RPMI7951 (cell line): Measurements from ENCODE around the gene KISS1. TPM values are rescaled to one million over a fixed set of nuclear protein-coding genes. Genes with fewer than 3 reads are reported as not detected.

Experiments
- DNase-seq: peaks from one replicate; pipeline ENCODE4 v3.0.0-alpha.2; 2012; ENCODE audit warnings: low read depth
- total RNA-seq: library from RNA; depleted of rRNA; stranded (reverse); fragments of >200 nt; shearing (Covaris generic); gene quantifications from 2 replicates; pipeline ENCODE4 v1.2.3, GENCODE V29; 2014

The KISS1 gene
- total RNA-seq, 1 experiment from 2014 or later, result 7.0 TPM

- no peak for DNase-seq
These were observed 22.3 kb upstream of the KISS1 start for GRCh38 chr1:204218552-204218951.

GRCh38 chr1:204217648-204218000, 21.3 kb upstream of the KISS1 start:
- DNase-seq, result no peak

- DNase-seq, result no peak
These were observed 20.8 kb upstream of the KISS1 start for GRCh38 chr1:204216880-204217647.

GRCh38 chr1:204216236-204216635, 19.9 kb upstream of the KISS1 start:
- no peak for DNase-seq

- DNase-seq, result peak; percentile 83
These were observed 17.7 kb upstream of the KISS1 start, which contains the start of gene GOLT1A for GRCh38 chr1:204213668-204214662. GOLT1A (minus strand) TSS chr1:204213988; CDS start chr1:204213906, 82 bp downstream.

GRCh38 chr1:204212715-204213114, 16.4 kb upstream of the KISS1 start:
- DNase-seq, result no peak

- DNase-seq, result no peak
These were observed 14.8 kb upstream of the KISS1 start for GRCh38 chr1:204211046-204211445.

- DNase-seq, result peak; percentile 28
These were observed 10.9 kb upstream of the KISS1 start for GRCh38 chr1:204207136-204207616.

- DNase-seq, result peak; percentile 29
These were observed 9.8 kb upstream of the KISS1 start for GRCh38 chr1:204206121-204206520.

GRCh38 chr1:204205486-204205885, 9.2 kb upstream of the KISS1 start:
- no peak for DNase-seq

- DNase-seq, result no peak
These were observed 8.7 kb upstream of the KISS1 start for GRCh38 chr1:204204944-204205343.

GRCh38 chr1:204203206-204203767, 7.0 kb upstream of the KISS1 start:
- no peak for DNase-seq

- no peak for DNase-seq
These were observed 6.2 kb upstream of the KISS1 start for GRCh38 chr1:204202481-204202880.

GRCh38 chr1:204201348-204202040, 5.2 kb upstream of the KISS1 start:
- DNase-seq, result no peak

- no peak for DNase-seq
These were observed 3.3 kb upstream of the KISS1 start for GRCh38 chr1:204199579-204199978.

- peak; percentile 71 for DNase-seq
These were observed 2.4 kb upstream of the KISS1 start for GRCh38 chr1:204198348-204199340.

GRCh38 chr1:204197068-204197467, 777 bp upstream of the KISS1 start:
- DNase-seq, result no peak

GRCh38 chr1:204194771-204195170, 1.5 kb downstream of the KISS1 start:
- DNase-seq, result no peak

GRCh38 chr1:204194080-204194479, 2.2 kb downstream of the KISS1 start:
- no peak for DNase-seq
